Fibroblast of the aortic adventitia (primary cell): ENCODE results near the gene GPR39. TPM values are rescaled to one million over a fixed set of nuclear protein-coding genes. Genes with fewer than 3 reads are reported as not detected.

ENCODE experiments used
- DNase-seq: peaks from one replicate; pipeline ENCODE4 v3.0.0-alpha.2; 2010; ENCODE audit warnings: low read depth
- H3K4me3 ChIP-seq: 2 replicates; pipeline ENCODE4 v1.5.1; 2011; ENCODE audit warnings: low read depth, mild to moderate bottlenecking, control low read depth, low read length, moderate library complexity
- CTCF ChIP-seq: IDR thresholded peaks from 2 replicates; pipeline ENCODE4 v1.5.1; 2011; ENCODE audit warnings: mild to moderate bottlenecking, low read length, control low read depth, inconsistent platforms; ENCODE audit not compliant: insufficient read depth
- total RNA-seq: library from RNA; depleted of rRNA; stranded (reverse); fragments of >200 nt; gene quantifications from 2 replicates; pipeline ENCODE4 v1.2.3, GENCODE V29; 2012; ENCODE audit warnings: low replicate concordance

The GPR39 gene
- total RNA-seq, 1 donor: 12.7 TPM

- TF ChIP-seq CTCF: no peak
- H3K4me3 ChIP-seq: no peak overlapping the region
- no peak for DNase-seq
Measured at GRCh38 chr2:132645722-132646539, 229.3 kb downstream of the GPR39 start.

GRCh38 chr2:132646540-132647108 is 230.0 kb downstream of the GPR39 start:
- H3K4me3 ChIP-seq: no peak overlapping the region
- no peak for DNase-seq
- no peak for TF ChIP-seq CTCF

- H3K4me3 ChIP-seq: no peak overlapping the region
- peak; percentile 84 for DNase-seq
Measured at GRCh38 chr2:132651115-132652045, 234.8 kb downstream of the GPR39 start.

GRCh38 chr2:132652474-132652873 is 235.9 kb downstream of the GPR39 start:
- no peak overlapping the region for H3K4me3 ChIP-seq
- TF ChIP-seq CTCF: no peak
- DNase-seq: no peak

More at GRCh38 chr2:132651115-132652045, 234.8 kb downstream of the GPR39 start:
- TF ChIP-seq CTCF: peak; percentile 85

GRCh38 chr2:132654335-132654734 is 237.7 kb downstream of the GPR39 start:
- TF ChIP-seq CTCF: no peak
- no peak for DNase-seq
- H3K4me3 ChIP-seq: no peak overlapping the region

- no peak for DNase-seq
- no peak for TF ChIP-seq CTCF
- H3K4me3 ChIP-seq: no peak overlapping the region
Measured at GRCh38 chr2:132654968-132655367, 238.4 kb downstream of the GPR39 start.
